ENCODE measurements around the gene AGAP9.
"Not testable (repeated sequence)": the region's sequence is repeated elsewhere in the genome, so short reads cannot be mapped to it uniquely, and the experiment has no call there.

- not testable (repeated sequence) for TF ChIP-seq CTCF (IDR thresholded peaks at IDR 0.05; ENCODE audit: low read depth, low read length, poor library complexity, severe bottlenecking); EZH2phosphoT487 (IDR thresholded peaks at IDR 0.05; ENCODE audit: borderline replicate concordance, low read length)
Observed at GRCh38 chr10:47480133-47480532, 43.3 kb downstream of the AGAP9 start.

Data from DOHH2 (cell line).